SIG-M5 (cell line): ENCODE measurements around the gene ZNF764.

ENCODE experiments used
- DNase-seq: peaks from one replicate; lab custom pipeline; 2025; lab: John Stamatoyannopoulos, UW

Gene ZNF764

GRCh38 chr16:30570636-30571444, 12.7 kb upstream of the ZNF764 start:
- DNase-seq: no peak

- no peak for DNase-seq
Measured at GRCh38 chr16:30569746-30570635, 11.8 kb upstream of the ZNF764 start.

- DNase-seq: no peak
Measured at GRCh38 chr16:30569281-30569680, 11.1 kb upstream of the ZNF764 start.

- peak; percentile 67 for DNase-seq
Measured at GRCh38 chr16:30567991-30568638, 9.9 kb upstream of the ZNF764 start.

GRCh38 chr16:30567160-30567990, 9.2 kb upstream of the ZNF764 start:
- DNase-seq: no peak

GRCh38 chr16:30566531-30566930, 8.4 kb upstream of the ZNF764 start:
- DNase-seq: no peak

GRCh38 chr16:30565984-30566383, 7.8 kb upstream of the ZNF764 start:
- no peak for DNase-seq

GRCh38 chr16:30565526-30565925, 7.4 kb upstream of the ZNF764 start:
- no peak for DNase-seq

- no peak for DNase-seq
Measured at GRCh38 chr16:30562021-30562420, 3.8 kb upstream of the ZNF764 start.

GRCh38 chr16:30561089-30561816, 3.1 kb upstream of the ZNF764 start:
- DNase-seq: no peak

GRCh38 chr16:30559690-30560089, 1.5 kb upstream of the ZNF764 start:
- DNase-seq: no peak

GRCh38 chr16:30558789-30559377, 709 bp upstream of the ZNF764 start:
- no peak for DNase-seq

- DNase-seq: no peak
Measured at GRCh38 chr16:30557707-30557956, 542 bp downstream of the ZNF764 start.

GRCh38 chr16:30556125-30556473, 2.1 kb downstream of the ZNF764 start:
- no peak for DNase-seq

GRCh38 chr16:30555315-30556124, 2.7 kb downstream of the ZNF764 start:
- no peak for DNase-seq

GRCh38 chr16:30554557-30555314, 3.4 kb downstream of the ZNF764 start:
- DNase-seq: no peak

GRCh38 chr16:30553393-30553899, 4.7 kb downstream of the ZNF764 start:
- no peak for DNase-seq

GRCh38 chr16:30552956-30553355, 5.2 kb downstream of the ZNF764 start:
- DNase-seq: no peak

GRCh38 chr16:30551781-30552180, 6.4 kb downstream of the ZNF764 start:
- DNase-seq: no peak
